Heart left ventricle (tissue), 13 donors: ENCODE results near the gene MORN2.

Experiments used
- CTCF ChIP-seq, 12 donors: fragments of 200-600 bp; sonication (generic) in 4 of 12; IDR thresholded peaks; one replicate each; pipeline versions ENCODE4 v1.5.0 to v1.8.0; 2018 to 2022; ENCODE audit warnings: antibody characterized with exemption in 12 of 12, mild to moderate bottlenecking in 5 of 12
- POLR2A ChIP-seq, 2 donors: fragments of 450-650 bp; IDR thresholded peaks; one replicate each; pipeline ENCODE4 v1.6.1; 2017; ENCODE audit warnings: antibody characterized with exemption in 2 of 2, mild to moderate bottlenecking in 2 of 2, moderate library complexity in 2 of 2
- donor health status: ischemic (EF 13 %, LVEDD 7.1; RV severe dilation, severe dysfunction).
- donor health status: DM: no; HTN: yes; CAD: no.
- donor health status: DM: no; HTN: no; CAD: no.
- donor health status: ischemic (EF 25% LVEDD 6.9; RV normal size, moderate dysfunction).
- donor health status: ischemic (EF 25% LVEDD 5.7; RV mildly dilated, moderate dysfunction).
- donor health status: ischemic (EF 35%, LVEDD 5.7; RV mildly dilated, moderate dysfunction).
- donor health status: nonischemic (EF 11% LVEDD 7.7; RV severe dilation, severe dysfunction).
- donor health status: DM: yes; HTN: yes; CAD: no.
- donor health status: PGD.
- donor health status: ischemic (EF 29% LVEDD 5.4; RV normal size, mild dysfunction).
- donor health status: nonischemic (EF 23%, LVEDD 6.1; RV moderate dilation, normal function).

GRCh38 chr2:38911191-38911590 is 35.4 kb downstream of the MORN2 start:
- no peak for TF ChIP-seq CTCF (IDR thresholded peaks at IDR 0.05)
- no peak for TF ChIP-seq POLR2A (IDR thresholded peaks at IDR 0.05)
